NK-92 (cell line): ENCODE data around the gene ATP9B.

Experiments used
- DNase-seq: peaks from one replicate; lab custom pipeline; 2025; ENCODE audit not compliant: unreplicated experiment; lab: John Stamatoyannopoulos, UW

The ATP9B gene, protein sequence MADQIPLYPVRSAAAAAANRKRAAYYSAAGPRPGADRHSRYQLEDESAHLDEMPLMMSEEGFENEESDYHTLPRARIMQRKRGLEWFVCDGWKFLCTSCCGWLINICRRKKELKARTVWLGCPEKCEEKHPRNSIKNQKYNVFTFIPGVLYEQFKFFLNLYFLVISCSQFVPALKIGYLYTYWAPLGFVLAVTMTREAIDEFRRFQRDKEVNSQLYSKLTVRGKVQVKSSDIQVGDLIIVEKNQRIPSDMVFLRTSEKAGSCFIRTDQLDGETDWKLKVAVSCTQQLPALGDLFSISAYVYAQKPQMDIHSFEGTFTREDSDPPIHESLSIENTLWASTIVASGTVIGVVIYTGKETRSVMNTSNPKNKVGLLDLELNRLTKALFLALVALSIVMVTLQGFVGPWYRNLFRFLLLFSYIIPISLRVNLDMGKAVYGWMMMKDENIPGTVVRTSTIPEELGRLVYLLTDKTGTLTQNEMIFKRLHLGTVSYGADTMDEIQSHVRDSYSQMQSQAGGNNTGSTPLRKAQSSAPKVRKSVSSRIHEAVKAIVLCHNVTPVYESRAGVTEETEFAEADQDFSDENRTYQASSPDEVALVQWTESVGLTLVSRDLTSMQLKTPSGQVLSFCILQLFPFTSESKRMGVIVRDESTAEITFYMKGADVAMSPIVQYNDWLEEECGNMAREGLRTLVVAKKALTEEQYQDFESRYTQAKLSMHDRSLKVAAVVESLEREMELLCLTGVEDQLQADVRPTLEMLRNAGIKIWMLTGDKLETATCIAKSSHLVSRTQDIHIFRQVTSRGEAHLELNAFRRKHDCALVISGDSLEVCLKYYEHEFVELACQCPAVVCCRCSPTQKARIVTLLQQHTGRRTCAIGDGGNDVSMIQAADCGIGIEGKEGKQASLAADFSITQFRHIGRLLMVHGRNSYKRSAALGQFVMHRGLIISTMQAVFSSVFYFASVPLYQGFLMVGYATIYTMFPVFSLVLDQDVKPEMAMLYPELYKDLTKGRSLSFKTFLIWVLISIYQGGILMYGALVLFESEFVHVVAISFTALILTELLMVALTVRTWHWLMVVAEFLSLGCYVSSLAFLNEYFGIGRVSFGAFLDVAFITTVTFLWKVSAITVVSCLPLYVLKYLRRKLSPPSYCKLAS

GRCh38 chr18:79068937-79069716 lies at the start of gene ATP9B:
Gene ATP9B (plus strand): TSS chr18:79069394. CDS start chr18:79069411, 17 bp downstream.
- DNase-seq, result peak; percentile 72

- no peak for DNase-seq
These were observed 49.3 kb upstream of the ATP9B start for GRCh38 chr18:79019881-79020280.

GRCh38 chr18:79022603-79023002 lies 46.6 kb upstream of the ATP9B start:
- DNase-seq, result no peak

GRCh38 chr18:79026491-79026890 lies 42.7 kb upstream of the ATP9B start:
- no peak for DNase-seq

DNA sequence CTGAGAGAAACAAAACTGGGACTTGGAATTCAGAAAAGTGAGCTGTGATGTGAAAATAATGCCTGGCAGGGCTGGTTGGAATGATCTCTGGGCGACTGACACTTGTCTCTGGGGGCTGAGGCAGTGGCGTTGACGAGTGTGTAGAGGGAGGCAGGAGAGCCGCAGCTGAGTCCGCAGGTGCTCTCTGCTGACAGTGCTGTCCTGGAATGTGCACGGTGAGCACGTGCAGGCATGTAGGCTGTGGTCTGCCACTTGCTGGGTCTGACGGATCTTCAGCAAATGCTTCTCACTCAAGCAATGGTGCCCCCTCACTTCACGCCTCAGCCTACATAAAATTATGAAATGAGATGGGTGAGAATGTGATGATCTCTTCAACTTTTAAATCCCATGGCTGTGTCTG lies 38.5 kb upstream of the ATP9B start:
- no peak for DNase-seq

DNA sequence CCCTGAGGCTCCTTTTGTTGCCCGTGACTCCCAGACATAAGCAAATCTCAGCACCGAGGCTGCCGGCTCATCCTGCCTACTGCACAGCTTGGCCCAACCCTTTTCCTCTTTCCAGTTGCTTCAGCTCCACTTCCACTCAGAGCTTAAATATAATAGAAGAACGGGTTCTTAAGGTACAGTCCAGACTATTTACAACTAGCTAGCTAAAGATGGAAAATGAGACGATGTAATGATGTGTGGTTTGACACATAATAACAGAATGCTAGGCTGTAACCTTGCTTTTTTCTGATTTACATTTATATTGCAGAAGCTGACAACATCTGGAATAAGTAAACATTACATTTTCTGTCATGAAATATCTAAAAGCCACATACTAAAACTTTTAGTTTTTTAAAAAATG lies 26.9 kb upstream of the ATP9B start:
- no peak for DNase-seq

GRCh38 chr18:79043288-79043687 lies 25.9 kb upstream of the ATP9B start:
- DNase-seq, result no peak

- DNase-seq, result no peak
These were observed 22.7 kb upstream of the ATP9B start for GRCh38 chr18:79046522-79046921.

- DNase-seq, result no peak
These were observed 21.5 kb upstream of the ATP9B start for GRCh38 chr18:79047556-79048244.

- no peak for DNase-seq
These were observed 21.0 kb upstream of the ATP9B start for GRCh38 chr18:79048245-79048632.

GRCh38 chr18:79049506-79049905 lies 19.7 kb upstream of the ATP9B start:
- no peak for DNase-seq

DNA sequence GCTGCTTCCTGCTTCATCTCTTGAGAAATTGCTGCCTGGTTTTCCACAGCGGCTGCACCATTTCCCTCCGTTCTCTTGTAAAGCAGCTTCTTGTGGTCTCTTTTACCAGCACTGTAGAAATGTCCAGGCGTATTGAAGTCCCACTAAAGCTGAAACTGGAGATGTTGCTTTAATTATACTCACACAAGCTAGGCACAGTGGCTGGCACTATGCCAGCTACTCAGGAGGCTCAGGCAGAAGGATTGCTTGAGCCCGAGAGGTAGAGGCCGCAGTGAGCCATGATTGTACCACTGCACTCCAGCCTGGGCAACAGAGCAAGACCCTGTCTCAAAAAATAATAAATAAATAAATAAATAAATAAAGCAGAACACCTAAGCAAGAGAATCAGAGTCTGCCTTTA lies 19.2 kb upstream of the ATP9B start:
- no peak for DNase-seq

GRCh38 chr18:79056827-79057367 lies 12.3 kb upstream of the ATP9B start:
- DNase-seq, result no peak

DNA sequence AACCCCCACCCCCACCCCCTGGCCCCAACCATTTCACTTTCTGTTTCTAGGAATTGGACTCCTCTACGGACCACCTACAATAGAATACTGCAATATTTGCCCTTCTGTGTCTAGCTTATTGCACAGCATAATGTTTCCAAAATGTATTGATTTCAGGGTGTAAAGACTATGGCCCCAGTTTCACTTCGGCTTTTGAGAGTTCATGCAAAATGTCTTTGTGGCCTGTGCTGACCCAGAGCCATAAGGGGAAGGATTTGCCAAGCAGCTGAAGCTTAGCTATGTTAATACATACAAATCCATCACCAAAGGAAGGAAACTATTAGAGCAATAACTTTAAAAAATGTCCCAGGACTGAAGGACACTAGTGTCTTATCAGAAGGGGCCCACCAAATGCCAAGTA lies 11.2 kb upstream of the ATP9B start:
- DNase-seq, result no peak

- DNase-seq, result no peak
These were observed 6.4 kb upstream of the ATP9B start for GRCh38 chr18:79062806-79063205.

GRCh38 chr18:79064228-79064627 lies 5.0 kb upstream of the ATP9B start:
- DNase-seq, result no peak

DNA sequence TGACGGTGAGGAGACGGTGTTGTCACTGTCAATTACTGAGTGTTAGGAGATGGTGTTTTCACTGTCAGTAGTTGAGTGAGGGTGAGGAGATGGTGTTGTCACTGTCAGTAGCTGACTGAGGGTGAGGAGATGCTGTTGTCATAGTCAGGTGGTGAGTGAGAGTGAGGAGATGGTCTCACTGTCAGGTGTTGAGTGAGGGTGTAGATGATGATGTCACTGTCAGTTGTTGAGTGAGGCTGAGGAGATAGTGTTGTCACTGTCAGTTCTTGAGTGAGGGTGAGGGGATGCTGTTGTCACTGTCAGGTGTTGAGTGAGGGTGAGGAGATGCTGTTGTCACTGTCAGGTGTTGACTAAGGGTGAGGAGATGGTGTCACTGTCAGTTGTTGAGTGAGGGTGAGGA lies 3.4 kb upstream of the ATP9B start:
- DNase-seq, result no peak

DNA sequence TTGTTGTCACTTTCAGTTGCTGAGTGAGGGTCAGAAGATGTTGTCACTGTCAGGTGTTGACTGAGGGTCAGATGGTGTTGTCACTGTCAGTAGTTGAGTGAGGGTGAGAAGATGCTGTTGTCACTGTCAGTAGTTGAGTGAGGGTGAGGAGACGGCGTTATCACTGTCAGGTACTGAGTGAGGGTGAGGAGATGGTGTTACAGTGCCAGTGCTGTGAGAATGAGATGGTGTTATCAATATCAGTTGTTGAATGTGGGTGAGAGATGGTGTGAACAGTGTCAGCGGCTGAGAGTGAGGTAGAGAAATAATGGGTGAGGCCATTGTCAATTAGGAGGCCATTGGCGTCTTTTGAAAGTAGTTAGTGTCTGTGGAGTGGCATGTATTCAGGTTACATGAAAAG lies 1.6 kb upstream of the ATP9B start:
- no peak for DNase-seq

GRCh38 chr18:79068341-79068936 lies 755 bp upstream of the ATP9B start:
- DNase-seq, result no peak

- DNase-seq, result no peak
These were observed 540 bp downstream of the ATP9B start for GRCh38 chr18:79069717-79070151.
